Transverse colon (tissue), 3 donors: ENCODE measurements around the gene FCF1.

ENCODE experiments used
- EP300 ChIP-seq: sonication (generic); formaldehyde crosslinking; IDR thresholded peaks from one replicate; pipeline ENCODE4 v1.6.1; 2017; ENCODE audit warnings: antibody characterized with exemption, low read depth
- POLR2AphosphoS5 ChIP-seq, 3 donors: sonication (generic); formaldehyde crosslinking; IDR thresholded peaks; one replicate each; pipeline ENCODE4 v1.6.1; 2016; ENCODE audit warnings: antibody characterized with exemption in 3 of 3

GRCh38 chr14:74695406-74695805 lies 17.5 kb upstream of the FCF1 start:
- no peak for TF ChIP-seq POLR2AphosphoS5 (IDR thresholded peaks at IDR 0.05)
- TF ChIP-seq EP300 = no peak
